Bronchial epithelial cell (primary cell): ENCODE results near the gene CHIA. TPM values are rescaled to one million over a fixed set of nuclear protein-coding genes. Genes with fewer than 3 reads are reported as not detected.
A peak's percentile ranks its signal among the peaks of the same experiment; 100 is the strongest.

Experiments
- DNase-seq: peaks from one replicate; pipeline ENCODE4 v3.0.0-alpha.2; 2010; ENCODE audit warnings: low read depth
- FAIRE-seq: peaks from 2 replicates; lab custom pipeline; 2011; peaks lifted over from hg19 to GRCh38; lab: Jason Lieb, UNC
- H3K27me3 ChIP-seq: 2 replicates; pipeline ENCODE4 v1.5.1; 2011; ENCODE audit warnings: low read length; ENCODE audit not compliant: control insufficient read depth, insufficient read depth
- H3K36me3 ChIP-seq: 2 replicates; pipeline ENCODE4 v1.5.1; 2011; ENCODE audit warnings: low read length; ENCODE audit not compliant: control insufficient read depth, insufficient read depth
- H3K4me3 ChIP-seq: 2 replicates; pipeline ENCODE4 v1.5.1; 2011; ENCODE audit warnings: mild to moderate bottlenecking, low read depth, low read length, control low read depth
- CTCF ChIP-seq: IDR thresholded peaks from 2 replicates; pipeline ENCODE4 v1.5.1; 2011; ENCODE audit warnings: mild to moderate bottlenecking, moderate library complexity, low read length, control low read depth, inconsistent platforms; ENCODE audit not compliant: insufficient read depth, severe bottlenecking
- total RNA-seq: library from RNA; depleted of rRNA; stranded (reverse); fragments of >200 nt; gene quantifications from 2 replicates; pipeline ENCODE4 v1.2.1, GENCODE V29; 2014

CHIA gene
- total RNA-seq = not detected in 2 replicates

GRCh38 chr1:111290630-111291029 lies at the start of gene CHIA:
TSS of gene CHIA (plus strand) at chr1:111290851. CDS start at chr1:111310468, 19,617 bp downstream.
- no peak for DNase-seq

GRCh38 chr1:111241797-111242196 lies 48.9 kb upstream of the CHIA start:
- DNase-seq = peak; percentile 16
- no peak overlapping the region for H3K4me3 ChIP-seq
- FAIRE-seq = no peak

More at GRCh38 chr1:111290630-111291029, at the start of gene CHIA:
- no peaks in the 10 kb centered on the region for H3K36me3 ChIP-seq
- TF ChIP-seq CTCF = no peak
- peaks cover 4% of the 10 kb centered on the region for H3K27me3 ChIP-seq
- FAIRE-seq = no peak
- no peak within 1 kb of the TSS for H3K4me3 ChIP-seq

GRCh38 chr1:111242805-111243523 lies 47.7 kb upstream of the CHIA start:
- no peak for TF ChIP-seq CTCF
- FAIRE-seq = no peak
- Histone ChIP-seq H3K4me3 (no peak overlapping the region), H3K36me3 (no peaks in the 10 kb centered on the region), H3K27me3 (no peaks in the 10 kb centered on the region)
- no peak for DNase-seq

More at GRCh38 chr1:111241797-111242196, 48.9 kb upstream of the CHIA start:
- no peaks in the 10 kb centered on the region for H3K36me3 ChIP-seq
- TF ChIP-seq CTCF = no peak
- no peaks in the 10 kb centered on the region for H3K27me3 ChIP-seq

GRCh38 chr1:111247125-111247838 lies 43.4 kb upstream of the CHIA start:
- TF ChIP-seq CTCF = no peak
- no peak for DNase-seq
- H3K27me3 ChIP-seq = peaks cover 4% of the 10 kb centered on the region
- no peak for FAIRE-seq
- no peaks in the 10 kb centered on the region for H3K36me3 ChIP-seq
- no peak overlapping the region for H3K4me3 ChIP-seq

- Histone ChIP-seq H3K4me3 (no peak overlapping the region), H3K27me3 (peaks cover 4% of the 10 kb centered on the region), H3K36me3 (no peaks in the 10 kb centered on the region)
- FAIRE-seq (no peak), DNase-seq (no peak)
- no peak for TF ChIP-seq CTCF
Observed at GRCh38 chr1:111249960-111250359, 40.7 kb upstream of the CHIA start.
